ENCODE results near the gene LOXL1.
"Not testable (repeated sequence)": the region's sequence is repeated elsewhere in the genome, so short reads cannot be mapped to it uniquely, and the experiment has no call there.

Gene LOXL1

GRCh38 chr15:73922186-73923151 is 3.8 kb upstream of the LOXL1 start:
- no peak for ATAC-seq

DNA sequence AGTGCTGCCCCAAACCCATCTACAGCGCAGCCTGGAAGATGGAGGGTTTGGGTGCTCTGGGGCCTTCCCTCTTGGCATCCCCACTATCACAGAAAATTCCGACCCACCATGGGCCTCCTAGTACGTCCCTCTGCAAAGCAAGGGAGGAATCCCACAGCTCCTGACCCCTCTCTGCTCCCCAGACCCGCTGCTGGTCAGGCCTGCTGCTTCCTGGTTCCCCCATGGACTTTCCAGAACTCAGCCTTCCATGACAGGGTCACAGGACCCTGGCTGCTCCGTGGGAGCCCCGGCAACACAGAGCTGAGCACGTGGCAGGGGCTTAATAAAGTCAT is 3.1 kb upstream of the LOXL1 start:
- no peak for ATAC-seq

- ATAC-seq, result no peak
Measured at GRCh38 chr15:73923488-73924164, 2.6 kb upstream of the LOXL1 start.

GRCh38 chr15:73924171-73924921 is 1.9 kb upstream of the LOXL1 start:
- ATAC-seq, result peak; percentile 47 to 53

GRCh38 chr15:73925848-73926218 is 429 bp upstream of the LOXL1 start:
- ATAC-seq, result no peak

DNA sequence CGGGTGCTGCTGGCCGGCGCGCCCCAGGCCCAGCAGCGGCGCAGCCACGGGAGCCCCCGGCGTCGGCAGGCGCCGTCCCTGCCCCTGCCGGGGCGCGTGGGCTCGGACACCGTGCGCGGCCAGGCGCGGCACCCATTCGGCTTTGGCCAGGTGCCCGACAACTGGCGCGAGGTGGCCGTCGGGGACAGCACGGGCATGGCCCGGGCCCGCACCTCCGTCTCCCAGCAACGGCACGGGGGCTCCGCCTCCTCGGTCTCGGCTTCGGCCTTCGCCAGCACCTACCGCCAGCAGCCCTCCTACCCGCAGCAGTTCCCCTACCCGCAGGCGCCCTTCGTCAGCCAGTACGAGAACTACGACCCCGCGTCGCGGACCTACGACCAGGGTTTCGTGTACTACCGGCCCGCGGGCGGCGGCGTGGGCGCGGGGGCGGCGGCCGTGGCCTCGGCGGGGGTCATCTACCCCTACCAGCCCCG is 777 bp downstream of the LOXL1 start:
- ATAC-seq, result peak; percentile 4 to 14

- ATAC-seq, result peak; percentile 82 to 83
Measured at GRCh38 chr15:73927476-73928240, 1.4 kb downstream of the LOXL1 start.

DNA sequence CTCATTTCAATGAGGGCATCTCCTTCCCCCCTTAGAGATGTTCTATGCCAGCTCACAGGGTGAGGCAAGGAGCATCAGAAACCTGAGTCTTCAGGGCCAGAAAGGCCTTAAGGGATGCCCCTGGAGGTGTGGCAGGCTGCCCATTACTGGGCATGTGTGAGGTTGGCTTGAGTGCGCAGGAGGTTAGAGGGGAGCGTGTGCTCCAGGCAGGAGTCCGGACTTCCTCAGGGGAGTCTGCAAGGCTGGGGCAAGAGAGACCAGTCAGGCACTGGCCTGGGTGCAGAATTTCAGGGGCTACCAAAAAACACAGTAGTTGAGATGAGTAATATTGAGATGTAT is 1.9 kb downstream of the LOXL1 start:
- ATAC-seq, result no peak

DNA sequence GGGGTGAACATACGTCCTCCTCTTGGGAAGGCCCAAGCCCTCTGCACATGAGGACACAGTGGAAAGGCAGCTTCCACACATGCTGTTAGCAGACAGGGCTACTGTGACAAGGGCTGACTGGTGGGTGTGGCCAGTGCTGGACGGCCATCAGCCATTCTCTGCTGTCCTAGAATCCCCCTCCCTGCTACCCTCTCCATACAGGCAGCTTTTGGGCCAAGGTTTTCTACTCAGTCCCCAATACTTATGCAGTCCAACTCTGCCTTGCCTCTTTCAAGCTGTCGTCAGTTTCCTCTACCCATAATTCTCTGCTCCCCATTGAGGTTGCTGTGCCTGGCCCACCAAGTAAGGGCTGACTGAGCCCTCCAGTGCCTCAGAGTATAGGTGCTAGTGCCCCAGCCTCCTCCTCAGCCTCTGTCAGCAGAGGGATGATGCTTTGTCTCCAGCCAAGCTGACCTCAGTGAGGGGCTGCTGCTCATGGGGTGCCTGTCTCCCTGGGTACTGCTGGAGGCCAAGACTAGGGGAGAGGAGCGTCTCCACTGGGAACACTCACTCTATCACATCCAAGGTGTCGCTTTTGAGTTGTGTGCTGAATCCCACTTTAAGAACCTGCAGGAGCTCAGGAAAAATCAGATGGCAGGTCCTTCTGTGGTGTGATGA is 2.8 kb downstream of the LOXL1 start:
- ATAC-seq, result no peak

DNA sequence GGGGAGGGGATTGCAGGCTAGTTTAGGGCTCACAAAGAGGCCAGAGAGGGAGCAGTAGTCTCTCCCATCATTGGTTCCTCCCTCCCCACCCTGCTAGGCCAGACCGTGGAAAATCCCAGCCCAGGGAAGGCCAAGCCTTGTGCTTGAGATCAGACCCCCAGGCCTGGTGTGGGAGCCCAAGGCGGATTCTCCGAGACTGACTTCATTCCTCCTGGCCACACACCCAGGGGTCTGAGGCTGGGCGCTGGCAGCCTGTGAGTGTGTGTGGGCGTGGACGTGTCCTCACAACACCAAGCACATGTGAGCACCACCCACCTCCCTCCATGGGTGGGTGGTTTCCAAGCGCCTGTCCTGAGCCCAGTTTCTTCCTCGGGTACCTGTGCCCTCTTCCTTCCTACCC is 4.1 kb downstream of the LOXL1 start:
- no peak for ATAC-seq

DNA sequence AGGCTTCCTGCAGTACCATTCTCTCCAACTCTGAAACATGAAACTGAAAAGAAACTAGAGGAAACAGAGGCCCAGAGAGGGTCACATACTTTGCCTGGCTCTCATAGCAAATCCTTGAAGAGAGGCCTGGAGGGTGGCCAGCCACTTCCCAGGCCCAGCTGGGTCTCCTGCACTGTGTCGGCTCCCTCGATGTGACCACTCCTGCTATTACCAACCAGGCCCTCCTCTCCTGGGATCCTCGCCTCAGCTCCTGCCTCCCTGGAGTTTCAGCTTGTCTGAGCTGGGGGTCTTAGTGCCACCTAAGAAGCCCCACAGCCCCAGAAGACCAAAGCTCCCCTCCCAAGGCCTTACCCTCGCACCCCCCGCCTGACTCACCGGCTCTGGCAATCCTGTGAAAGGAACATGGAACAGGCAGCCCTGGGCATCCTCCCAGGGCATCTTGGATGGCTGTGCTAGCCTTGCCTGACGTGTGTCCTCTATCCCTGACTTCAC is 4.6 kb downstream of the LOXL1 start:
- no peak for ATAC-seq

GRCh38 chr15:73931441-73931840 is 5.2 kb downstream of the LOXL1 start:
- ATAC-seq, result no peak

- ATAC-seq, result no peak
Measured at GRCh38 chr15:73932381-73933191, 6.3 kb downstream of the LOXL1 start.

DNA sequence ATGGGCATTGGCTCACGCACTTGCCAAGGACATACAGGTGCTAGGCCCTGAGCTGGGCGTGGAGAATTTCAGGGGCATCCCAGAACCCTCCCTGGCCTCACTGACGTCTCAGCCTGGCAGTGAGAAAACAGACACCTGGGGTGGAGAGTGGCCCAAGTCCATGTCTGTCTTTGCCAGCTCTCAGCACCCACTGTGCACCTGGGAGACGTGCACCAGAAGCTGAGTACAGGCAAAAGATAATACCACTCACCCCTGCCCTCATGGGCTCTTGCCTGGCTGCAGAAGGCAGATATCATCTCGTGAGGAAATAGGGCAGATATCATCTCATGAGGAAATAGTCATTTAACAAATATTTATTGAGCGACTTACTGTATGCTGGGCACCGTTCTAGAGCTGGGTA is 8.0 kb downstream of the LOXL1 start:
- ATAC-seq, result no peak

GRCh38 chr15:73935547-73935946 is 9.3 kb downstream of the LOXL1 start:
- no peak for ATAC-seq

DNA sequence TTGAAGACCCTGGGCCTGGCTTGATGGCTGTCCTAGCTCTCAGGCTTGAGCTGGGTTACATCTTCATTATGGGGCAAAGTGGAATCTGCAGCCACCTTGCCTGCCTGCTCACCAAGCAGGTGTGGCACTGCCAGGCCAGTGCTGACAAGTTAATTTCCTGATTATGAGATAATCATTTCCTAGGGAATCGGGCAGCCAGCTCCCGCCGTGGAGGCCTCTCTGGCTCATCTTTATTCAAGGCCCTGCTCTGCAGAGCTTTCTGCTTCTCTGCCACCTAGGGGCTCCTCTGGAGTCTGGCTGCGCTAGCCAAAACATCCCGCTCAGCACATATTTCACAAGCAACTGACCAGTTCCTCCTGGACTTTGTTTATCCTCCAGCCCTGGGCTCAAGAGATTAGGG is 9.9 kb downstream of the LOXL1 start:
- ATAC-seq, result no peak

DNA sequence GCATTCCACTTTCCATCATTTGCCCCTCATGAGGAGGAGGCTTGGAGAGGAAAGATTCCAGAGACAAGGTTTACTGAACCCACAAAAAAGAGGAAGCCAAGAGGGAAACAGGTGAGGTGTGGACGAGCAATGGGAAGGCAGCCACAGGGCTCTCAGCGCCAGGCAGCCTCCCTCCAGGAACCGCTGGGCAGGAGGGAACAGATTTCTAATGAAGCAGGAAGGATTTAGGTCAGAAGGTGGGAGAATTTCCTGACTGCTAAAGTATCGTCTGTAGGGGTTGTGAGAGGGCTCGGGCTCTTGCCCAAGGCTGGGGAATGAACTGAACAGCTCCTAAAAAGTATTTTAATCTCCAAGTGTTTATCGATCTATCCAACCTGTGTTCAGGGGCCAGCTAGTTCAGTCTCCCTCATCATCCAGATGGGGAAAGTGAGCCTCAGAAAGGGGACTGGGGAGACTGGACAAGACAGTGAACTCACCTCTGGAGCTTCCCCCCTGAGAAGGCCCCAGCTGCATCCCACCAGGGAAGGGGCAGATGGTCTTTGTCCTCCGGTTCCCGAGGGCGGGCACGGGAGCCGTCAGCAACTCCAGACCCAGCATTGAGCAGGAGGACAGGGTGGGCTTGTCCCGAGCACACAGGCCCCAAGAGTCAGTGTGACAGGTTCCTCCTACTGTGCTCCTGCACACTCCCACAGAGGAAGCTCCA is 10.5 kb downstream of the LOXL1 start:
- ATAC-seq, result no peak

DNA sequence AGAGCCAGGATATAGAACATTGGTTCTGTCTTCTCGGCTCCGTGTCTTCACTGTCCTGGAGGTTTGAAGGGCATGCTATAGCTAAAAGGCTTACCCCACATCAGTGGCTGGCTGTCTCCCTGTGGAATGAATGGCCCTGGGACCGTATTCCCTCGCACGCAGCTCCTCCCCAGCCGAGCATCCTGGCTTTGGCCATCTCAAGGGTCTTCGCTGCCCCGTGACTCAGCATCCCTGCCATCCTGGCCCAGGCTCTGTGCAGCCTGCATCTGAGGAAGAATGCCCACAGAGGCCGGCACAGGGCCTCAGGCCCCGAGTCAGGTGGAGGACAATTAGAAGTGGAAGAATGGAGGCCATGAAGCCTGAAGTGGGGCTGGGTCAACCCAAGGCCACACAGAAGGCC is 11.0 kb downstream of the LOXL1 start:
- no peak for ATAC-seq

DNA sequence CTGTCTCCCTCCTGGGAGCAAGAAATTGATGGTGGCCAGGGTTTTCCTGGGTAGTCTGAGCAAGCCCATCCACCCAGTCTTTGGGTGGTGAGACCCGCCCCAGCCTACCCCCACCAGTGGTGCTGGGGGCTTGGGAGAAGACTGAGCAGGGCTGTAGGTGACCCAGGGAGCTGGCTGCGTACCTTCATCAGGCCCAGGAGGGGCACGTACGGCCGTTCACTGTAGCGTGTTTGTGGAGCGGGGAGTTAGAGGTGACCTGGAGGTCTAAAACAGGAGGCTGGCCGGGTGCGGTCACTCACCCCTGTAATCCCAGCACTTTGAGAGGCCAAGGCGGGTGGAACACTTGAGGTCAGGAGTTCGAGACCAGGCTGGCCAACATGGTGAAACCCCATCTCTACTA is 11.5 kb downstream of the LOXL1 start:
- ATAC-seq, result no peak

DNA sequence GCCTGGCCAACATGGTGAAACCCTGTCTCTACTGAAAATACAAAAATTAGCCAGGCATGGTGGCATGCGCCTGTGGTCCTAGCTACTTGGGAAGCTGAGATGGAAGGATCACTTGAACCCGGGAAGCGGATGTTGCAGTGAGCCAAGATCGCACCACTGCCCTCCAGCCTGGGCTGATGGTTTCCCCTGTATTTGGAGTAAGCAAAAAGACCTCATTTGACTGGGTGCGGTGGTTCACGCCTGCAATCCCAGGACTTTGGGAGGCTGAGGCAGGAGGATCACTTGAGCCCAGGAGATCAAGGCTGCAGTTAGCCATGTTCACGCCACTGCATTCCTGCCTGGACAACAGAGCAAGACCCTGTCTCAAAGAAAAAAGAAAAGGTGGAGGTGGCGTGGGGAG is 12.3 kb downstream of the LOXL1 start:
- ATAC-seq, result not testable (repeated sequence)
